H9 (cell line): ENCODE data around the gene DENND4B. TPM values are rescaled to one million over a fixed set of nuclear protein-coding genes. Genes with fewer than 3 reads are reported as not detected.

Experiments
- DNase-seq: peaks from one replicate; pipeline ENCODE4 v3.0.0-alpha.2; 2017
- H2AFZ ChIP-seq: one replicate; pipeline ENCODE4 v1.6.1; 2013; ENCODE audit warnings: mild to moderate bottlenecking, low read length, control low read depth, moderate library complexity
- H2AK5ac ChIP-seq: 2 replicates; pipeline ENCODE4 v1.6.1; 2013; ENCODE audit warnings: low read length, control low read depth, mixed read lengths; ENCODE audit not compliant: insufficient read length
- H2BK120ac ChIP-seq: one replicate; pipeline ENCODE4 v1.6.1; 2013; ENCODE audit warnings: low read depth, mild to moderate bottlenecking, low read length, control low read depth, inconsistent platforms; ENCODE audit not compliant: poor library complexity, severe bottlenecking
- H2BK12ac ChIP-seq: 2 replicates; pipeline ENCODE4 v1.6.1; 2013; ENCODE audit warnings: low read length, control low read depth, mixed read lengths, low read depth; ENCODE audit not compliant: insufficient read length
- H2BK15ac ChIP-seq: 2 replicates; pipeline ENCODE4 v1.6.1; 2013; ENCODE audit warnings: low read depth, low read length, control low read depth
- H2BK20ac ChIP-seq: one replicate; pipeline ENCODE4 v1.6.1; 2013; ENCODE audit warnings: low read depth, mild to moderate bottlenecking, low read length, control low read depth, inconsistent platforms; ENCODE audit not compliant: poor library complexity, severe bottlenecking
- H2BK5ac ChIP-seq: 2 replicates; pipeline ENCODE4 v1.6.1; 2013; ENCODE audit warnings: low read length, control low read depth, mixed read lengths; ENCODE audit not compliant: insufficient read length
- H3K14ac ChIP-seq: 2 replicates; pipeline ENCODE4 v1.6.1; 2013; ENCODE audit warnings: low read length, control low read depth; ENCODE audit not compliant: insufficient read depth
- H3K18ac ChIP-seq: 2 replicates; pipeline ENCODE4 v1.6.1; 2013; ENCODE audit warnings: low read depth, mild to moderate bottlenecking, mixed read lengths, low read length, control low read depth; ENCODE audit not compliant: insufficient read length
- H3K23ac ChIP-seq: 2 replicates; pipeline ENCODE4 v1.6.1; 2013; ENCODE audit warnings: low read length, control low read depth, mixed read lengths, low read depth; ENCODE audit not compliant: insufficient read length
- H3K23me2 ChIP-seq: 2 replicates; pipeline ENCODE4 v1.6.1; 2013; ENCODE audit warnings: low read depth, mild to moderate bottlenecking, mixed read lengths, low read length, control low read depth; ENCODE audit not compliant: insufficient read length, poor library complexity, severe bottlenecking
- H3K27ac ChIP-seq: 2 replicates; pipeline ENCODE4 v1.5.1; 2013; ENCODE audit warnings: low read length, control low read depth, mixed read lengths, low read depth; ENCODE audit not compliant: insufficient read length
- H3K27me3 ChIP-seq: 2 replicates; pipeline ENCODE4 v1.6.1; 2013; ENCODE audit warnings: low read length, control low read depth, inconsistent platforms; ENCODE audit not compliant: insufficient read depth
- H3K4ac ChIP-seq: 2 replicates; pipeline ENCODE4 v1.6.1; 2013; ENCODE audit warnings: low read depth, mild to moderate bottlenecking, control low read depth, inconsistent platforms, low read length, moderate library complexity
- H3K4me1 ChIP-seq: 2 replicates; pipeline ENCODE4 v1.6.1; 2013; ENCODE audit warnings: low read length, control low read depth, inconsistent platforms; ENCODE audit not compliant: insufficient read depth
- H3K4me2 ChIP-seq: 2 replicates; pipeline ENCODE4 v1.6.1; 2013; ENCODE audit warnings: low read length, control low read depth, mixed read lengths; ENCODE audit not compliant: insufficient read length, insufficient read depth
- H3K56ac ChIP-seq: 2 replicates; pipeline ENCODE4 v1.6.1; 2013; ENCODE audit warnings: low read depth, mild to moderate bottlenecking, mixed read lengths, low read length, control low read depth; ENCODE audit not compliant: insufficient read length
- H3K79me1 ChIP-seq: 2 replicates; pipeline ENCODE4 v1.6.1; 2013; ENCODE audit warnings: low read depth, mild to moderate bottlenecking, moderate library complexity, low read length, control low read depth, inconsistent platforms; ENCODE audit not compliant: insufficient read depth, poor library complexity, severe bottlenecking
- H3K79me2 ChIP-seq: 2 replicates; pipeline ENCODE4 v1.6.1; 2013; ENCODE audit warnings: low read length, control low read depth, inconsistent platforms; ENCODE audit not compliant: insufficient read depth
- H3K9ac ChIP-seq: 2 replicates; pipeline ENCODE4 v1.6.1; 2013; ENCODE audit warnings: low read length, control low read depth, mixed read lengths; ENCODE audit not compliant: insufficient read length; ENCODE audit errors: extremely low read depth
- H3K9me3 ChIP-seq: one replicate; pipeline ENCODE4 v1.6.1; 2013; ENCODE audit warnings: low read depth, low read length, inconsistent platforms; ENCODE audit not compliant: control insufficient read depth
- H3T11ph ChIP-seq: one replicate; pipeline ENCODE4 v1.6.1; 2013; ENCODE audit warnings: mild to moderate bottlenecking, low read length, control low read depth, inconsistent platforms
- H4K20me1 ChIP-seq: one replicate; pipeline ENCODE4 v1.6.1; 2013; ENCODE audit not compliant: control insufficient read depth, insufficient read length, insufficient read depth
- H4K5ac ChIP-seq: 2 replicates; pipeline ENCODE4 v1.6.1; 2013; ENCODE audit warnings: low read depth, mild to moderate bottlenecking, mixed read lengths, low read length, control low read depth; ENCODE audit not compliant: insufficient read length
- H4K8ac ChIP-seq: replicated peaks from 2 replicates; pipeline ENCODE4 v1.6.1; 2013; ENCODE audit warnings: low read length, control low read depth, mixed read lengths, low read depth; ENCODE audit not compliant: insufficient read length
- H4K91ac ChIP-seq: 2 replicates; pipeline ENCODE4 v1.6.1; 2013; ENCODE audit warnings: low read depth, mild to moderate bottlenecking, moderate library complexity, mixed read lengths, low read length, control low read depth; ENCODE audit not compliant: insufficient read length
- H3K27ac Mint-ChIP-seq, 3 experiments: 2 replicates in 2 of 3; 3 replicates in 1 of 3; pipeline ENCODE4 v1.8.0; 2020 to 2021; ENCODE audit warnings: mixed read lengths in 3 of 3, mild to moderate bottlenecking in 1 of 3, moderate library complexity in 1 of 3
- H3K27me3 Mint-ChIP-seq: 2 replicates; pipeline ENCODE4 v1.8.0; 2021; ENCODE audit warnings: low read depth, mild to moderate bottlenecking, moderate library complexity, mixed read lengths
- H3K36me3 Mint-ChIP-seq, 3 experiments: 2 replicates in 2 of 3; 3 replicates in 1 of 3; pipeline ENCODE4 v1.8.0; 2020 to 2021; ENCODE audit warnings: low read depth in 3 of 3, mixed read lengths in 3 of 3; ENCODE audit not compliant: insufficient read depth in 1 of 3
- H3K4me1 Mint-ChIP-seq, 2 experiments: 2 replicates each; pipeline ENCODE4 v1.8.0; 2020; ENCODE audit warnings: mixed read lengths in 2 of 2
- H3K4me3 Mint-ChIP-seq, 2 experiments: 2 replicates in 1 of 2; 3 replicates in 1 of 2; pipeline ENCODE4 v1.8.0; 2020 to 2021; ENCODE audit warnings: mild to moderate bottlenecking in 2 of 2, mixed read lengths in 2 of 2, moderate library complexity in 1 of 2
- H3K9me3 Mint-ChIP-seq, 2 experiments: 2 replicates in 1 of 2; 3 replicates in 1 of 2; pipeline ENCODE4 v1.8.0; 2020; ENCODE audit warnings: mild to moderate bottlenecking in 2 of 2, mixed read lengths in 2 of 2, moderate library complexity in 1 of 2
- CTCF ChIP-seq: fragments of 200-600 bp; sonication (generic); conservative IDR thresholded peaks from 3 replicates; pipeline ENCODE4 v1.8.0; 2021; ENCODE audit warnings: antibody characterized with exemption, mild to moderate bottlenecking
- WGBS: extraction: QIAGEN DNeasy Blood & Tissue Kit; methylation state at CpG from one replicate; pipeline ENCODE4 v1.1.7; 2013; ENCODE audit warnings: missing lambda C conversion rate, low lambda C conversion rate, mixed read lengths; ENCODE audit not compliant: insufficient read length; ENCODE audit errors: extremely low coverage; 5-methylcytosine and 5-hydroxymethylcytosine counted together
- total RNA-seq: library from RNA; stranded (reverse); gene quantifications from 2 replicates; pipeline ENCODE4 v1.2.1, GENCODE V29; 2021

Gene DENND4B
- total RNA-seq, 1 experiment from 2014 or later, result 84.6 TPM

- Histone ChIP-seq H2BK5ac (no peak overlapping the region), H3K27ac (no peak overlapping the region), H4K8ac (no peak overlapping the region), H4K5ac (no peak overlapping the region), H3K9me3 (no peaks in the 10 kb centered on the region), H3K23ac (no peak overlapping the region), H3K79me1 (no peaks in the 10 kb centered on the region), H3K4me2 (peak overlapping the region; percentile 94), H3K27me3 (no peaks in the 10 kb centered on the region), H3K14ac (no peak overlapping the region), H3K18ac (no peak overlapping the region), H2AFZ (no peak overlapping the region), H3T11ph (no peak overlapping the region), H2BK20ac (no peak overlapping the region), H2BK15ac (no peak overlapping the region), H3K23me2 (peaks cover 9% of the 10 kb centered on the region), H2BK12ac (no peak overlapping the region), H4K91ac (no peak overlapping the region), H3K79me2 (no peaks in the 10 kb centered on the region), H2BK120ac (no peak overlapping the region), H2AK5ac (no peak overlapping the region), H4K20me1 (no peaks in the 10 kb centered on the region), H3K4me1 (no peaks in the 10 kb centered on the region), H3K9ac (peak overlapping the region; percentile 82), H3K4ac (no peak overlapping the region), H3K56ac (no peak overlapping the region)
- Mint-ChIP-seq H3K4me1 (peaks cover 19 to 29% of the 10 kb centered on the region in 2 experiments), H3K9me3 (no peaks in the 10 kb centered on the region), H3K27me3 (no peaks in the 10 kb centered on the region), H3K36me3 (peaks cover 29 to 74% (median 59%) of the 10 kb centered on the region in 3 experiments), H3K4me3 (peak overlapping the region; percentile 95 to 99), H3K27ac (peak overlapping the region in 1 of 3 experiments; percentile 98; a peak in 3 of 7 replicates)
- TF ChIP-seq CTCF, result no peak
- WGBS, result no CpG with 5 or more reads among the region's 9 CpGs
- DNase-seq, result no peak
Measured at GRCh38 chr1:153978274-153978909, 31.9 kb upstream of the DENND4B start.
